Breast epithelium (tissue), 3 donors: ENCODE data around the gene FRMD3.

Experiments
- CTCF ChIP-seq, 3 donors: fragments of 450-650 bp; IDR thresholded peaks; one replicate each; pipeline ENCODE4 v1.5.1; 2016 to 2017; ENCODE audit warnings: antibody characterized with exemption in 3 of 3, mild to moderate bottlenecking in 3 of 3, moderate library complexity in 3 of 3
- POLR2A ChIP-seq: fragments of 450-650 bp; IDR thresholded peaks from one replicate; pipeline ENCODE4 v1.6.1; 2016; ENCODE audit warnings: antibody characterized with exemption, mild to moderate bottlenecking, moderate library complexity
- POLR2AphosphoS5 ChIP-seq, 3 donors: sonication (generic); formaldehyde crosslinking; IDR thresholded peaks; one replicate each; pipeline ENCODE4 v1.6.1; 2017; ENCODE audit warnings: antibody characterized with exemption in 3 of 3

- TF ChIP-seq CTCF (IDR thresholded peaks at IDR 0.05) (no peak), POLR2A (no peak), POLR2AphosphoS5 (IDR thresholded peaks at IDR 0.05) (no peak)
Observed at GRCh38 chr9:83497441-83497840, 40.8 kb downstream of the FRMD3 start.
